Brain pericyte (primary cell): Measurements from ENCODE around the gene MAP3K8.

Source experiments
- DNase-seq: peaks from one replicate; pipeline ENCODE4 v3.0.0-alpha.2; 2012; ENCODE audit warnings: low read depth, low spot score

The MAP3K8 gene

GRCh38 chr10:30433730-30434272, at the start of gene MAP3K8:
Gene MAP3K8, plus strand, starts transcription at chr10:30434184. Its CDS starts 4,755 bp downstream, at chr10:30438939.
- DNase-seq: no peak

- DNase-seq: peak; percentile 25
Observed at GRCh38 chr10:30384701-30385201, 49.2 kb upstream of the MAP3K8 start.

GRCh38 chr10:30386801-30387588, 47.0 kb upstream of the MAP3K8 start:
- no peak for DNase-seq

DNA sequence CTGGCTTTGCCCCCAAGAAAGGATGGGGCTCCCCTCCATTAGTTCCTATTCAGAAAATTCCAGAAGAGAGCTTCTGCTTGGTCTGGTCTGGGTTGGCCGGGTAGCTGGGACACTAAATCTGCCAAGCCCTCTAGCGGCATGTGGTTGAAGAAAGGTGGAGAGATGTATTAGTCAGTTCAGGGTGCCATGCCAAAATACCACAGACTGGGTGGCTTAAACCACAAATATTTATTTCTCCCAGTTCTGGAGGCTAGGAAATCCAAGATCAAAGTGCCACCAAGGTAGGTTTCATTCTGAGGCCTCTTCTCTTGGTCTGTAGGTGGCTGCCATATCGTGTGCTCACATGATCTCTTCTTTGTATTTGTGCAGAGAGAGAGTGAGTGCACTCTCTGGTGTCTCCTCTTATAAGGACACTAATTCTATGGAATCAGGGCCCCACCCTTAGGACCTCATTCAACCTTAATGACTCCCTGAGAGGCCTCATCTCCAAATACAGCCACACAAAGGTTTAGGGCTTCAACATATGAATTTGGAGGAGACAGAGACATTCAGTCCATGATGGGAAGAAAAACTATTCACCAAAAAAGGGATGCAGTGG, 46.2 kb upstream of the MAP3K8 start:
- no peak for DNase-seq

GRCh38 chr10:30389543-30389942, 44.4 kb upstream of the MAP3K8 start:
- DNase-seq: no peak

GRCh38 chr10:30390207-30390606, 43.8 kb upstream of the MAP3K8 start:
- DNase-seq: no peak

DNA sequence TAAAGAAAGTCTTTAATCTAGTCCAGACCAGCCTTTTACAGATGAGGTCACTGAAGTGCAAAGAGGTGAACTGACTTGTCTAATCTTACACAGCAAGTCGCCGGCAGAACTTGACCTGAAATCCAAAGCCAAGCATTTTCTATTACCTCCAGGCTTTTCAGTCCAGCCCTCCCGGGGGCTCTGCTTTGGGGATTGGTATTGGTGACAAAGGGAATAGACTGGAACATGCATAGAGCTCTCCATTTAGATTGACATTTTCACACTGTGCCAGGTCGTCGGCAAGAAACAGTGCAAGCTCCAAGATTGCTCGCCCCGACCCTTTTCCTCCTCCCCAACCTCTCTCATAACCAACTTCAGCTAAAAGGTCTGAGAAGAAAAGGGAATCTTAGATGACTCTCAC, 42.7 kb upstream of the MAP3K8 start:
- no peak for DNase-seq

DNA sequence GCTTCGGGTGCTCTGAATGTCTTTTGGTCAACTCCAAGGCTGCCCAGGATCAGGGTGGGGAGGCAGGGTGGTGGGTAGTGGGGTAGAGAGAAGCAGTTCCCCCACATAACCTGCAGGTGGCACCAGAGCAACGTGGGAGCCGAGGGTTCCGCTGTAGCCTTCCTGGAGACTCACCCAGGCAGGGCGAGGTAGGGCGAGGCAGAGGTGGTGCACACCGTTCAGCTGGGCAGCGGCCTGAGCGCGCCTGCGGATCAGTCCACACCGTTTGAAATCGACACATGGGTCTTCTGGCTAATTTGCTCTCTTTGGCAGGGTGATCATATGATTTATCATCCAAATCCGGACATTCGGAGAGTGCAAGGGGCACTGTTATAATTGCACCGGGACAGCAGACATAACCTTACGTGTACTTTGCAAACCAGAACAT, 41.4 kb upstream of the MAP3K8 start:
- no peak for DNase-seq

- DNase-seq: no peak
Observed at GRCh38 chr10:30396293-30396692, 37.7 kb upstream of the MAP3K8 start.

- DNase-seq: no peak
Observed at GRCh38 chr10:30396698-30397097, 37.3 kb upstream of the MAP3K8 start.

- DNase-seq: no peak
Observed at GRCh38 chr10:30398193-30398592, 35.8 kb upstream of the MAP3K8 start.

- DNase-seq: no peak
Observed at GRCh38 chr10:30398788-30399187, 35.2 kb upstream of the MAP3K8 start.

GRCh38 chr10:30403494-30403893, 30.5 kb upstream of the MAP3K8 start:
- no peak for DNase-seq

- DNase-seq: no peak
Observed at GRCh38 chr10:30404540-30404939, 29.4 kb upstream of the MAP3K8 start.

- DNase-seq: no peak
Observed at GRCh38 chr10:30411263-30411662, 22.7 kb upstream of the MAP3K8 start.

DNA sequence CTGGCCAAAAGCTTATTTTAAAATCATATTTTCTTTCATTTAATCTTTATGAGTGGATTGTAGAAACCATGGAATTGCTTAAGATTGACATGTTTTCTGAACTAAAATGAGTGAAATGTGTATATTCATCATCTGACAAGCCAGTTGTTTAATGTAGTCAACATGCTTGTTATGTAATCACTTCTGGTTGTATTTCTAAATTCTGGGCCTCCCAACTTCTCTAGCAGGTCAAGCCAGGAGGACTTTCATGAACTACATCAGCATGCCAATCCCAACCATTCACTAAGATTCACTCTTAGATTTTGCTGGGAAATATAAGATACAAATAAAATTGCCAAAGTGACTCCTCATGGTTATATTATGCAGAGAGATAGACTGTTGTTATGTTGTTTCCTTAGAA, 21.1 kb upstream of the MAP3K8 start:
- DNase-seq: no peak

DNA sequence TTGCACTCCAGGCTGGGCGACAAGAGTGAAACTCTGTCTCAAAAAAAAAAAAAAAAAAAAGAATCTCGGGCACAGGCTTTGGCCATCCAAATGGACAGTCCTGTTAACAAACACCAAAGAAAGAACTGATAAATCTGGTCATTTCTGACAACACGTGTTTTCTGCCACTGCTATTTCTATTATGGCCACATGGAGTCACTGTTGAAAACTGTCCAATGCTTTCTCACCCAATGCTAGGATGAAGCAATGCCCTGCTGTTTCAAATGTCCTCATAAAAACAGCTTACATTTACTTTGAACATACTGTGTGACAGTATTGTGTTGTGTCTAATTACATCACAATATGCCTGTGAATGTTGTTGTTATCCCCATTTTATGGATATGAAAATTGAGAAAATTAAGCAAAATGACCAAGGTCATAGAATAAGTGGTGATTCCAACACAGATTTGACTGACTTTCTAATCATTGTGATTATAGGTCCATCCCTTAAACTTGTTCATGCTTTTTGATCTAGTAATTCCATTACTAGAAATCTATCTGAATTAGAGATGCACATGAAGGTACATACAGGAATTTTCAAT, 19.9 kb upstream of the MAP3K8 start:
- DNase-seq: no peak

DNA sequence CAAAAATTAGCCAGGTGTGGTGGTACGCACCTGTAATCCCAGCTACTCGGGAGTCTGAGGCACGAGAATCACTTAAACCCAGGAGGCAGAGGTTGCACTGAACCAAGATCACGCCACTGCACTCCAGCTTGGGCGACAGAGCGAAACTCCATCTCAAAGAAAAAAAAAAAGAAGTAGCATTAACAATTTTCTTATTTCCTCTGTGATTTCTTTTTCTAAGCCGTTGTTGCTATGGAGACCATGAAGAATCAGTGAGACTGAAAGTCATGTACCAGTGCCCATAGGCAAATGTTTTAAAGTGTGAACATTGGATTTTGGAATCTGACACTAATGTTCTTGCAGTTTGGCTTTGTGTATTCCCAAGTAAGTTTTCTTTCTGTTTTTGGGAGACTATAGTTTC, 18.4 kb upstream of the MAP3K8 start:
- no peak for DNase-seq

- no peak for DNase-seq
Observed at GRCh38 chr10:30417301-30417700, 16.7 kb upstream of the MAP3K8 start.

GRCh38 chr10:30420266-30420665, 13.7 kb upstream of the MAP3K8 start:
- no peak for DNase-seq

GRCh38 chr10:30420766-30421165, 13.2 kb upstream of the MAP3K8 start:
- DNase-seq: no peak

- no peak for DNase-seq
Observed at GRCh38 chr10:30422151-30422695, 11.8 kb upstream of the MAP3K8 start.
